HAP-1 (cell line): ENCODE results near the gene ATE1.

Experiments
- DNase-seq, 2 experiments: peaks; one replicate each; pipeline ENCODE4 v3.0.0-alpha.2; 2016 to 2020; ENCODE audit warnings: low spot score in 2 of 2
- H3K27me3 ChIP-seq: fragments of 250-450 bp; sonication (Bioruptor Pico); 2 replicates; pipeline ENCODE4 v1.5.1; 2020; ENCODE audit warnings: low read depth, mild to moderate bottlenecking, moderate library complexity
- H3K36me3 ChIP-seq: fragments of 250-450 bp; sonication (Bioruptor Pico); replicated peaks from 2 replicates; pipeline ENCODE4 v1.5.1; 2020; ENCODE audit warnings: mild to moderate bottlenecking
- H3K4me1 ChIP-seq: fragments of 250-450 bp; sonication (Bioruptor Pico); 2 replicates; pipeline ENCODE4 v1.5.1; 2020; ENCODE audit warnings: mild to moderate bottlenecking
- H3K4me3 ChIP-seq: fragments of 250-450 bp; sonication (Bioruptor Pico); 2 replicates; pipeline ENCODE4 v1.5.1; 2020; ENCODE audit warnings: mild to moderate bottlenecking, moderate library complexity
- H3K9me3 ChIP-seq: fragments of 250-450 bp; sonication (Bioruptor Pico); 2 replicates; pipeline ENCODE4 v1.5.1; 2020; ENCODE audit warnings: mild to moderate bottlenecking, moderate library complexity
- in situ Hi-C: fragments of 300-500 bp; cut with MboI; formaldehyde crosslinking; loops from 3 replicates; pipeline ENCODE4 v1.14.3; 2020; ENCODE audit warnings: low sequenced_read_pairs, inconsistent platforms, mixed read lengths

ATE1 gene

DNA sequence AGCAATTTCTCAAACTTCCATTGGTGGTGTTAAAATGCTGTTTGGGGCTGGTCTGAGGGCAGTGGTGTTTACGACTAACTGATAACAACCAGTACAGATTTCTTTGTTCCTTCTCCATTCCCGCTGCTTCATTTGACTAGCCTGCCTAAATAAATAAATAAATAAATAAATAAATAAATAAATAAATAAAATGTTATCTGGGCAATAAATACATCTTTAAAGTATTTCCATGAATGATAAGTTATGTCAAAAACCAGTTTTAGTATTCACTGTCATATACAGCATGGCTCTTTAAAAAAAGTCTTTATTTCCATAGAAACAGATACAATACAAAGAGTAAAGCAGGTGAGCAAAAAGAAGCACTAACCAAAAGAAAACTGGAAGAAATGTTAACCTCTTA lies 81.3 kb downstream of the ATE1 start:
- in situ Hi-C loops: no loop called here

DNA sequence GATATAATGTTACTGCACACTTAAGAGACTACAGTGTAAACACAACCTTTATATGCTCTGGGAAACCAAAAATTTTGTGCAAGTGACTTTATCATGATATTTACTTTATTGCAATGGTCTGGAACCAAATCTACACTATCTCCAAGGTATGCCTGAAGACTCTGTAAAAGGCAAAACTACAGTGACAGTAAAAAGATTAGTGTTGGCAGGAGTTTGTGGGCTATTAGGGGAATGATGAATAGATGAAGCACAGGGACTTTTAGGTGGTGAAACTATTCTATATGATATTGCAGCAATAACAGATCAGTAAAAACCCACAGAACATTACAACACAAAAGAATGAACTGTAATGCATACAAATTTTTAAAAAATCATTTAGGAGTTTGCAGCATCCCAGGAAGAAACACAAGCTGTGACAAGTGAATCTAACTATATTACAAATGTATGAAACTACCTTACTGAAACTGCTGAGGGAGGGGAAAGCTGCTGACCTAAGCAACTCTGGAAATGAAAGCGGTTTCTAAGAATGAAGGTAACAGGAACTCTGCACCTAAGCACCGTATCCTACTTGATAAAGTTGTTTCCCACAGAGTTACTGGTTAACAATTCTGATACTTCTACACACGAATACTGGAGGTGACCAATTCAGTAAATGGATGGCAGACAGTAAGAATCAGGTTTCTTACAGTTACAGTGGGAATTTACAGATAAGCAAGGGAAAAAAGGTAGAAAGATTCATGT lies 82.6 kb downstream of the ATE1 start:
- in situ Hi-C loops: no loop called here

More for the DNA sequence above, 81.3 kb downstream of the ATE1 start:
- no peaks in the 10 kb centered on the region for H3K9me3 ChIP-seq
- DNase-seq: no peak
- H3K4me3 ChIP-seq: no peak overlapping the region
- H3K27me3 ChIP-seq: no peaks in the 10 kb centered on the region
- H3K4me1 ChIP-seq: 0 out of 2 replicates have a peak, but pooled peaks cover 2% of the 10 kb centered on the region
- peaks cover 2% of the 10 kb centered on the region; the same call in 1 of the 2 replicates for H3K36me3 ChIP-seq

DNA sequence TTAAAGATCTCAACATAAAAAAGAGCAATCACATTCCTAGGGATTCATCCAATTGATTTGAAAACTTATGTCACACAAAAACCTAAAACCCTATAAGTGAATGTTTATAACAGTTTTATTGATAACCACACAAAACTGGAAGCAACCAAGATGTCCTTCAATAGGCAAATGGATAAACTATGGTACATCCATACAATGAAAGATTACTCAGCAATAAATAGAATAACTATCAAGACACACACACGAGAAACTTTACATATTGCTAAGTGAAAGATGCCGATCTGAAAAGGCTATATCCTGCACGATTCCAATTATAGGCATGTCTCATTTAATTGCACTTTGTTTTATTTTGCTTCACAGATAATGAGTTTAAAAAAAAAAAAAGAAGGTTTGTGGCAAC lies 83.3 kb downstream of the ATE1 start:
- in situ Hi-C loops: no loop called here
- H3K27me3 ChIP-seq: no peaks in the 10 kb centered on the region
- no peak overlapping the region for H3K4me3 ChIP-seq
- peaks cover 2% of the 10 kb centered on the region; the same call in 1 of the 2 replicates for H3K36me3 ChIP-seq
- no peaks in the 10 kb centered on the region for H3K9me3 ChIP-seq
- DNase-seq: no peak
- 0 out of 2 replicates have a peak, but pooled peaks cover 2% of the 10 kb centered on the region for H3K4me1 ChIP-seq

More for the DNA sequence above, 82.6 kb downstream of the ATE1 start:
- Histone ChIP-seq H3K36me3 (peaks cover 2% of the 10 kb centered on the region; the same call in 1 of the 2 replicates), H3K4me3 (no peak overlapping the region), H3K27me3 (no peaks in the 10 kb centered on the region), H3K4me1 (0 out of 2 replicates have a peak, but pooled peaks cover 2% of the 10 kb centered on the region), H3K9me3 (no peaks in the 10 kb centered on the region)
- DNase-seq: no peak

DNA sequence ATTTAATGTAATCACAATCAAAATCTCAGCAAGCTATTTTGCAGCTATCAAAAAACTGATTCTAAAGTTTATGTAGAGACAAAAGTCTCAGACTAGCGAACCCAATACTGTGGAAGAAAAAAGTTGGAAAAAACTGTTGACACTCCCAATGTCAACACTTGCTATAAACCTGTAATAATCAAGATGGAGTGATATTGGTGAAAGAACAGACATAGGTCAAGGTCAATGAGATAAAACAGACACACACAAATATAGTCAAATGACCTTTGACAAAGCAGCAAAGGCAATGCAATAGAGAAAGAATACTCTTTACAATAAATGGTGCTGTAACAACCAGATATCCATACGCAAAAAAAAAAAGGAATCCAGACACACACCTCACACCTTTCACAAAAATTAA lies 84.5 kb downstream of the ATE1 start:
- no peak overlapping the region for H3K4me3 ChIP-seq
- in situ Hi-C loops: no loop called here
- H3K27me3 ChIP-seq: no peaks in the 10 kb centered on the region
- H3K36me3 ChIP-seq: peaks cover 2% of the 10 kb centered on the region; the same call in 1 of the 2 replicates
- no peaks in the 10 kb centered on the region for H3K9me3 ChIP-seq
- DNase-seq: no peak
- 0 out of 2 replicates have a peak, but pooled peaks cover 2% of the 10 kb centered on the region for H3K4me1 ChIP-seq

DNA sequence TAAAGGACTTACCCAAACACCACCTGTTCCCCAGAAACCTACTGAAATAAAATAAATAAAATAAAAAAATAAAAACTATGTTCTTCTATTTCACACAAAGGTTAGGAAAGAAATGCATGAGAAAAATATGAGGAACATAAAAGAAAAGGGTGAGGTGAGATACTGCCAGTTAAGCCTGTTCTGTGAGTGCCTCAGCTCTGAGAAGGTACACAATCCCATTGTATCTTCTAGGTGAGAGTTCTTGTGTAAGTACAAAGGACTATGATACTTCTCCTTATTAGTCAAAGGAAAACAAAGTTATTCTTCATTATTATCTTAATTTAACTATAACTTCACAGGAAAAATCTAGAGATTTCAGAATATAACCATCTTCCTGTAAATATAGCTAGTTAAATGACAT lies 86.0 kb downstream of the ATE1 start:
- Histone ChIP-seq H3K4me1 (0 out of 2 replicates have a peak, but pooled peaks cover 2% of the 10 kb centered on the region), H3K4me3 (no peak overlapping the region), H3K9me3 (no peaks in the 10 kb centered on the region), H3K27me3 (no peaks in the 10 kb centered on the region), H3K36me3 (peaks cover 2% of the 10 kb centered on the region; the same call in 1 of the 2 replicates)
- in situ Hi-C loops: no loop called here
- DNase-seq: no peak

DNA sequence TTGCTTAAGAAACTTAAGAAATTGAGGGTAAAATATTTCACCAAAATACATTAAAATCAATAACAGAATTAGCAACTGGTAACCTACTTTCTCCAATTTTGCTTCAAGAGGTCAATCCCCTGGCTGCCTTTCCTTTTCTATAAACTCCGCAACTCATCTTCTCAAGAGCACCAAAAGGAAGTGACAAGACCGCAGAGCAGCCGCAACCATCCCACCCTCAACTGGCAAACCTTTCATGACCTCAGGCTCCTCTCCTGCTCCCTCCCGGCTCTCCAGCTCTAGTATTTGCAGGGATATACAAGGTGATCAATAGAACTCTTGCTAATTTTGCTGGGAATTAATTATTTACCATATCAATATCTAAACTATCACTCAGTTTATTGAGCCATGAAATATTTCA lies 88.9 kb downstream of the ATE1 start:
- DNase-seq: no peak
- in situ Hi-C loops: no loop called here

DNA sequence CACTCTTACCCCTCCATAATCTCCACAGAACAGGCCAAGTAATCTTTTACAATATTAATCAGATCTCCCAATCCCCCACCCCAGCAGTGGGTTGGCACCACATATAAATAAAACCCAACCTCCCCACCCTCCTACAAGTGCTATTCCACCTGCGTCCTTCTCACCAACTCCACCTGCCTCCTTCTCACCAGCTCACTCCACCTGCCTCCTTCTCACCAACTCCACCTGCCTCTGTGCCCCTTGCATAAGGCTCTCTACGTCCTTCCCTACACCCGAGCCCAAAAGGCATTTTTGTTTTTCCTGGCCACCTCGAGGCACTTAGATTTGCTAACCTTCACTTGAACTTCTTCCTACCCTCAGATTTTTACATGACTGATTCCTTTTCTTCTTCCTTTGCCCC lies 89.7 kb downstream of the ATE1 start:
- DNase-seq: no peak
- Histone ChIP-seq H3K36me3 (no peaks in the 10 kb centered on the region), H3K4me3 (no peak overlapping the region), H3K9me3 (no peaks in the 10 kb centered on the region), H3K27me3 (no peaks in the 10 kb centered on the region), H3K4me1 (0 out of 2 replicates have a peak, but pooled peaks cover 2% of the 10 kb centered on the region)
- in situ Hi-C loops: no loop called here

More for the DNA sequence above, 88.9 kb downstream of the ATE1 start:
- no peaks in the 10 kb centered on the region for H3K36me3 ChIP-seq
- H3K4me1 ChIP-seq: 0 out of 2 replicates have a peak, but pooled peaks cover 2% of the 10 kb centered on the region
- no peak overlapping the region for H3K4me3 ChIP-seq
- H3K27me3 ChIP-seq: no peaks in the 10 kb centered on the region
- H3K9me3 ChIP-seq: no peaks in the 10 kb centered on the region

DNA sequence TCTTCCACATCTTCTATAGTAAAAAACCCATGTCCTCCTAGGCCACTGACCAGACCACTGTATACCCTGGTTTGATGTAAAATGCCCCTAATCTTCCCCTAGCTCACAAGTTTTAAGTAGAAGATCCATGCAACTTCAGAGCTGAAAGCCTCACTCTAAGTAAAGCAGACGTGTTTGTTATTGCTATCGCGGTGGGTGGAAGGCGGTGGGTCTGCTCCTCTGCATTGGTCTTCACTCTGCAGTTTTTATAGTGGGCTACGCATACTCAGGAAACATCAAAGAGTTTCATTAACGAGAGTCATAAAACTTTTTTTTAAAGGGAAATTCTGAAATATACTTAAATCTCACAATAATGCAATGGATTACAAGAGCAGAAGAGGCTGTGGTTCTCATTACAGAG lies 91.7 kb downstream of the ATE1 start:
- no peaks in the 10 kb centered on the region for H3K36me3 ChIP-seq
- H3K27me3 ChIP-seq: no peaks in the 10 kb centered on the region
- H3K4me1 ChIP-seq: peaks cover 7% of the 10 kb centered on the region
- H3K4me3 ChIP-seq: no peak overlapping the region
- no peak for DNase-seq
- in situ Hi-C loops: no loop called here
- no peaks in the 10 kb centered on the region for H3K9me3 ChIP-seq

DNA sequence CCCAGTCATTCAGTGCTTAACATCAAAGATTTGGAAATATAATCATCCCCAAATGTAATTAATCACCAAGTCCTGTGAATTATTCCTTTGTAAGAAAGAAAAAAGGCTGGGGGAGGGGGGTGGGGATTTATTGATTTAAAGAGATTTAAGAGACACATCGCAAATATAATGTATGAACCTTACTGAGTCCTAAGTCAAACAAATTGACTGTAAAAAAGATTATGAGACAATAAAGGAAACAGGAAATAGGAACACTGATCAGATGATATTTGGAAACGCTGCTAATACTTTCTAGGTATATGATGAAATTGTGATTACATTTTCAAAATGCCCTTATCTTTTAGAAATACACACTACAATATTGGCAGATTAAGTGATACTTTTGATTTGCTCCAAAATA lies 92.5 kb downstream of the ATE1 start:
- no peaks in the 10 kb centered on the region for H3K9me3 ChIP-seq
- in situ Hi-C loops: no loop called here
- peaks cover 7% of the 10 kb centered on the region for H3K4me1 ChIP-seq
- no peak for DNase-seq
- no peaks in the 10 kb centered on the region for H3K36me3 ChIP-seq
- H3K4me3 ChIP-seq: no peak overlapping the region
- H3K27me3 ChIP-seq: no peaks in the 10 kb centered on the region

DNA sequence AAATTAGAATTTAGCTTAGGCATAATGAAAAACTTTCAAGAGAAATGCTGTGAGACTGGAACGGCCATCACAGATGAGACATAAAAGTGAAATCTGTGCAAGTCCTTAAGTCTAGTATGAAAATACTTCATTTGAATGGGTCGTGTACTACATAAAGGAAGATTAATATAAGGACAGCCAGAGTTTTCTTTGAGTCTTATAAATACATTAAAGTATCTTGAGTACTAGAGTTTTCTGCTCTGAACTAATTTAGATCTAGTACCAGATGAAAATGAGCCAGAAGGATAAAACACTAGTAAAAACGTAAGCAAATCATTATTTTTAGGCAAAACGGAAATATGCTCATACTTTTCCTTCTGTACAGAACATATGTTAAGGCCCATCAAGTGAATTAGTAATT lies 93.1 kb downstream of the ATE1 start:
- Histone ChIP-seq H3K36me3 (no peaks in the 10 kb centered on the region), H3K4me3 (no peak overlapping the region), H3K4me1 (peaks cover 7% of the 10 kb centered on the region), H3K27me3 (no peaks in the 10 kb centered on the region), H3K9me3 (no peaks in the 10 kb centered on the region)
- no peak for DNase-seq
- in situ Hi-C loops: no loop called here

DNA sequence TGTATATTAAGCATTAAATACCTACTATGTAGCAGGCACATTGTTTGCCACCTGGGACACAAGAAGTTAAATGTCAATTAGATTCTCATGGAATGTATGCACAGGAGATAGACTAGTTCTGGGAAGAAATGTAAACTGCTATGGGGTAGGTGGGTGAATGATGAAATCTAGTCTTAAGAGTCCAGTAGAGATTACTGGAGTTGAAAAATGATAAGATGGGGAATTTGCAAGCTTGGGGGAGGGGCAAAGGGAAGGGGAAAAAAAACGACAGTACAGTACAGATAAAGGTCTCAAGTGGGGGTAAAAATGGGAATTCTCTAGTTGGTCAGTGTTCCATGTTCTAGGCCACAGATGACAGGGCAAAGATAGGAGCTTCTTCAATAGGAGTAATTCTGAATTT lies 94.4 kb downstream of the ATE1 start:
- in situ Hi-C loops: no loop called here
- no peak for DNase-seq
- peaks cover 7% of the 10 kb centered on the region for H3K4me1 ChIP-seq

DNA sequence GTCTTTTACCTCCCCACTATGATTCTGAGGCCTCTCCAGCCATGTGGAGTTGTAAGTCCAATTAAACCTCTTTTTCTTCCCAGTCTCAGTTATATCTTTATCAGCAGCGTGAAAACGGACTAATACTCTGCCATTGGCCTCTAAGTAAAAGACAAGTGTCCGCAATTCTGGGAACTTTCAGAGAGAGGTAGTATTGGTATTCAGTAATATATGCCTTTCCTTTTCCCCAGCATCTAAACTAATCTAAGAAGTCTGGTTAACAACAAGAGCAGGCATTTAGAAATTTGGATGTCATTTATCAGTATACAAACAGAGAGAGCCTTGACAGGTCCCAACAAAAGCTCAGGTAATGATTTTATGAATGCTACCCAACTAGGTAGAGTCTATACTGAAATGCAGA lies 95.2 kb downstream of the ATE1 start:
- Histone ChIP-seq H3K36me3 (no peaks in the 10 kb centered on the region), H3K4me3 (no peak overlapping the region), H3K4me1 (peaks cover 7% of the 10 kb centered on the region), H3K27me3 (no peaks in the 10 kb centered on the region), H3K9me3 (no peaks in the 10 kb centered on the region)
- DNase-seq: no peak
- in situ Hi-C loops: no loop called here

More for the DNA sequence above, 94.4 kb downstream of the ATE1 start:
- Histone ChIP-seq H3K4me3 (no peak overlapping the region), H3K9me3 (no peaks in the 10 kb centered on the region), H3K36me3 (no peaks in the 10 kb centered on the region), H3K27me3 (no peaks in the 10 kb centered on the region)

DNA sequence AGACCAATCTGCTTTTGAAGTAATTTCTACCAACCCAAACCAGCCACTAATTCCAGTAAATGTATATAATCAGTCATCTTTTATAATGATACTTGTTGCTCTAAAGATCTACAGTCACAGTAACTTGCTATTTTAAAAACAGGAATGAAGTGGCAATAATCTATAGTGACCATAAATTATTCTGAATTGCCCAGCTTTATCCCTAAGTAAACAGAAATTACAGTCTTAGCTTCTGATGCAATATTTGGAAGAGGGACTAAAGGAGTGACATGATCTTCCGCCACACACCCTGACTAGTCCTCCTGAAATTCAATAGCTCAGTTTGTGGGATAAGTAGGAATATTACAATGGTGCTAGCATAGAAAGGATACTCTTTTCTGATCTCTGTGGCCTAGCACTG lies 96.1 kb downstream of the ATE1 start:
- Histone ChIP-seq H3K4me1 (peaks cover 7% of the 10 kb centered on the region), H3K9me3 (no peaks in the 10 kb centered on the region), H3K36me3 (no peaks in the 10 kb centered on the region), H3K4me3 (no peak overlapping the region), H3K27me3 (no peaks in the 10 kb centered on the region)
- in situ Hi-C loops: no loop called here
- DNase-seq: peak in 1 of 2 experiments; percentile 35

DNA sequence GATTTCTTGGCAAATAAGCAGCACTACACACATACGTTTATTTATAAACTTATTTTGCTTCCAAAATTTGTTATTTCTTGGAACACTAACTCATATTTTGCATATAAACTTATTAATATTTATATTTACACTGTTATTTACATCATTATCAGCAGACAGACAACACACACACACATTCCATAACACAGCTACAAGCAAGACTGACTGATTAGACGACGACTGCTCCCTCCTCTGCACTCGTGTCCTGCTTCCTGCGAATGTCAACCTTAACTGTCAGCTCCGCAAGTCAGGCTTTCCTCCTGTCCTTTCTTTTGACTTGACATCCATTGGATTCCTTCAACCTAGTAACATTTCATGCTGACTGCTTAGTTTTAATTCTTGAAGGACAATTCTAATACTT lies 96.6 kb downstream of the ATE1 start:
- Histone ChIP-seq H3K4me1 (peaks cover 7% of the 10 kb centered on the region), H3K4me3 (no peak overlapping the region), H3K9me3 (no peaks in the 10 kb centered on the region), H3K36me3 (no peaks in the 10 kb centered on the region), H3K27me3 (no peaks in the 10 kb centered on the region)
- in situ Hi-C loops: no loop called here
- DNase-seq: no peak
